Thyroid gland (tissue), 4 donors: ENCODE data around the gene ZDHHC12.

Experiments
- POLR2A ChIP-seq, 2 donors: fragments of 450-650 bp; IDR thresholded peaks; one replicate each; pipeline ENCODE4 v1.6.1; 2017; ENCODE audit warnings: antibody characterized with exemption in 2 of 2, mild to moderate bottlenecking in 2 of 2, moderate library complexity in 1 of 2
- TF ChIP-seq, protein P1 (sequence below), 6 experiments: fragments of 200-600 bp in 3 of 6; fragments of 450-650 bp in 3 of 6; sonication (generic) in 3 of 6; IDR thresholded peaks; one replicate each; pipeline ENCODE4 v1.5.1; 2016 to 2019; ENCODE audit warnings: antibody characterized with exemption in 6 of 6, mild to moderate bottlenecking in 2 of 6, inconsistent platforms in 1 of 6, moderate library complexity in 1 of 6

DNA sequence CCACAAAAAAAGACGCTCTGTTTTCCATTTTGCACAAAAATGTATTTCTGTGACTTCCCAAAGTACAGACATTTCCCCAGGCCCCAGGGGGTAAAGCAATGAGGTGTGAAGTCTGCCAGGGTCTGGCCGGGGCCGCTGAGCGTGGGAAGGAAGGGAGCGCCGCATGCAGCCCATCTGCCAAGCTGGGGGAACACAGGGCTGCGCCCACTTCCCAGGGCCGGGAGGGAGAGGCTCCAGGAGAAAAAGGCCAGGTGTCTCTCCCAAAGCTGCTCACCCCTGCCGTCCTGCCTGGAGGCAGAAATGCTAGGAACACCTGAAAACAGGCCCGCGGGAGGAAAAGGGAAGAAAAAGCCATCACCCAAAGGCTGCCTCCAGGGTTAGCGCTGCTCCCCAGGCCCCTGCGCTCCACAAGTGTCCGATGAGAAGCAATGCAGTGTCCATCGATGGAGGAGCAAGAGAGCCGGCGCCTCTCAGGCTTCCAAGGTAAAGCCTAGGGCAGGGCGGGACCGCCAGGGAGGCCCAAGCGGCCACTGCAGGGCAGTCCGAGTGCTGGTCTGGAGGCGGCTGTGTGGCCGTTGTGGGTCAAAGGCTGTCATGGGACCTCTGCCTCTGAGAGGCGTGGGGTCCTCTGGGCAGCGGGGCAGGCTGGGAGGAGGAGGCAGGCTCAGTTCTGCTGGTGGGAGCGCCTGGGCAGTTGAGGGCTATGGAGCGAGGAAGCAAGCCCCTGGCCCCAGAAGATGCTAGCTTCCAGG lies 6.0 kb upstream of the ZDHHC12 start:
- TF ChIP-seq, protein P1, sequence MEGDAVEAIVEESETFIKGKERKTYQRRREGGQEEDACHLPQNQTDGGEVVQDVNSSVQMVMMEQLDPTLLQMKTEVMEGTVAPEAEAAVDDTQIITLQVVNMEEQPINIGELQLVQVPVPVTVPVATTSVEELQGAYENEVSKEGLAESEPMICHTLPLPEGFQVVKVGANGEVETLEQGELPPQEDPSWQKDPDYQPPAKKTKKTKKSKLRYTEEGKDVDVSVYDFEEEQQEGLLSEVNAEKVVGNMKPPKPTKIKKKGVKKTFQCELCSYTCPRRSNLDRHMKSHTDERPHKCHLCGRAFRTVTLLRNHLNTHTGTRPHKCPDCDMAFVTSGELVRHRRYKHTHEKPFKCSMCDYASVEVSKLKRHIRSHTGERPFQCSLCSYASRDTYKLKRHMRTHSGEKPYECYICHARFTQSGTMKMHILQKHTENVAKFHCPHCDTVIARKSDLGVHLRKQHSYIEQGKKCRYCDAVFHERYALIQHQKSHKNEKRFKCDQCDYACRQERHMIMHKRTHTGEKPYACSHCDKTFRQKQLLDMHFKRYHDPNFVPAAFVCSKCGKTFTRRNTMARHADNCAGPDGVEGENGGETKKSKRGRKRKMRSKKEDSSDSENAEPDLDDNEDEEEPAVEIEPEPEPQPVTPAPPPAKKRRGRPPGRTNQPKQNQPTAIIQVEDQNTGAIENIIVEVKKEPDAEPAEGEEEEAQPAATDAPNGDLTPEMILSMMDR (IDR thresholded peaks at IDR 0.05), result no peak
- TF ChIP-seq POLR2A (IDR thresholded peaks at IDR 0.05), result no peak
